Measurements from ENCODE around the gene YPEL2.

YPEL2 gene

GRCh38 chr17:59371416-59372100 is 40.1 kb downstream of the YPEL2 start:
- H3K9ac ChIP-seq (ENCODE audit: low read depth, low read length): no peak overlapping the region
- no peaks in the 10 kb centered on the region for H3K36me3 ChIP-seq (ENCODE audit: insufficient read depth, low read length)
- peaks cover 29% of the 10 kb centered on the region for H3K4me1 ChIP-seq (ENCODE audit: insufficient read depth, low read length)

GRCh38 chr17:59372138-59372751 is 40.8 kb downstream of the YPEL2 start:
- Histone ChIP-seq H3K9ac (ENCODE audit: low read depth, low read length) (no peak overlapping the region), H3K36me3 (ENCODE audit: insufficient read depth, low read length) (no peaks in the 10 kb centered on the region), H3K4me1 (ENCODE audit: insufficient read depth, low read length) (peaks cover 22% of the 10 kb centered on the region), H3K9me3 (ENCODE audit: control insufficient read depth, insufficient read depth, low read length) (no peaks in the 10 kb centered on the region)

More at GRCh38 chr17:59371416-59372100, 40.1 kb downstream of the YPEL2 start:
- H3K9me3 ChIP-seq (ENCODE audit: control insufficient read depth, insufficient read depth, low read length): no peaks in the 10 kb centered on the region

GRCh38 chr17:59373882-59374495 is 42.5 kb downstream of the YPEL2 start:
- Histone ChIP-seq H3K9me3 (ENCODE audit: control insufficient read depth, insufficient read depth, low read length) (no peaks in the 10 kb centered on the region), H3K36me3 (ENCODE audit: insufficient read depth, low read length) (no peaks in the 10 kb centered on the region), H3K4me1 (ENCODE audit: insufficient read depth, low read length) (peaks cover 15% of the 10 kb centered on the region), H3K9ac (ENCODE audit: low read depth, low read length) (no peak overlapping the region)

- Histone ChIP-seq H3K36me3 (ENCODE audit: insufficient read depth, low read length) (no peaks in the 10 kb centered on the region), H3K9me3 (ENCODE audit: control insufficient read depth, insufficient read depth, low read length) (no peaks in the 10 kb centered on the region), H3K4me1 (ENCODE audit: insufficient read depth, low read length) (peaks cover 11% of the 10 kb centered on the region), H3K9ac (ENCODE audit: low read depth, low read length) (no peak overlapping the region)
Observed at GRCh38 chr17:59374612-59375011, 43.2 kb downstream of the YPEL2 start.

- Histone ChIP-seq H3K9me3 (ENCODE audit: control insufficient read depth, insufficient read depth, low read length) (no peaks in the 10 kb centered on the region), H3K9ac (ENCODE audit: low read depth, low read length) (no peak overlapping the region), H3K36me3 (ENCODE audit: insufficient read depth, low read length) (no peaks in the 10 kb centered on the region), H3K4me1 (ENCODE audit: insufficient read depth, low read length) (peaks cover 13% of the 10 kb centered on the region)
Observed at GRCh38 chr17:59375857-59376256, 44.4 kb downstream of the YPEL2 start.

GRCh38 chr17:59376506-59376905 is 45.1 kb downstream of the YPEL2 start:
- Histone ChIP-seq H3K36me3 (ENCODE audit: insufficient read depth, low read length) (no peaks in the 10 kb centered on the region), H3K9ac (ENCODE audit: low read depth, low read length) (no peak overlapping the region), H3K4me1 (ENCODE audit: insufficient read depth, low read length) (peaks cover 11% of the 10 kb centered on the region), H3K9me3 (ENCODE audit: control insufficient read depth, insufficient read depth, low read length) (no peaks in the 10 kb centered on the region)

- peaks cover 8% of the 10 kb centered on the region for H3K4me1 ChIP-seq (ENCODE audit: insufficient read depth, low read length)
- no peak overlapping the region for H3K9ac ChIP-seq (ENCODE audit: low read depth, low read length)
Observed at GRCh38 chr17:59377410-59377809, 46.0 kb downstream of the YPEL2 start.

GRCh38 chr17:59378675-59379074 is 47.2 kb downstream of the YPEL2 start:
- Histone ChIP-seq H3K9me3 (ENCODE audit: control insufficient read depth, insufficient read depth, low read length) (no peaks in the 10 kb centered on the region), H3K4me1 (ENCODE audit: insufficient read depth, low read length) (0 out of 2 replicates have a peak, but pooled peaks cover 5% of the 10 kb centered on the region), H3K36me3 (ENCODE audit: insufficient read depth, low read length) (no peaks in the 10 kb centered on the region), H3K9ac (ENCODE audit: low read depth, low read length) (no peak overlapping the region)

More at GRCh38 chr17:59377410-59377809, 46.0 kb downstream of the YPEL2 start:
- Histone ChIP-seq H3K9me3 (ENCODE audit: control insufficient read depth, insufficient read depth, low read length) (no peaks in the 10 kb centered on the region), H3K36me3 (ENCODE audit: insufficient read depth, low read length) (no peaks in the 10 kb centered on the region)

- Histone ChIP-seq H3K9ac (ENCODE audit: low read depth, low read length) (no peak overlapping the region), H3K9me3 (ENCODE audit: control insufficient read depth, insufficient read depth, low read length) (no peaks in the 10 kb centered on the region), H3K4me1 (ENCODE audit: insufficient read depth, low read length) (0 out of 2 replicates have a peak, but pooled peaks cover 5% of the 10 kb centered on the region), H3K36me3 (ENCODE audit: insufficient read depth, low read length) (no peaks in the 10 kb centered on the region)
Observed at GRCh38 chr17:59380474-59380873, 49.0 kb downstream of the YPEL2 start.

GRCh38 chr17:59381716-59382570 is 50.5 kb downstream of the YPEL2 start:
- H3K9ac ChIP-seq (ENCODE audit: low read depth, low read length): no peak overlapping the region
- no peaks in the 10 kb centered on the region for H3K36me3 ChIP-seq (ENCODE audit: insufficient read depth, low read length)
- 0 out of 2 replicates have a peak, but pooled peaks cover 5% of the 10 kb centered on the region for H3K4me1 ChIP-seq (ENCODE audit: insufficient read depth, low read length)
- no peaks in the 10 kb centered on the region for H3K9me3 ChIP-seq (ENCODE audit: control insufficient read depth, insufficient read depth, low read length)

- Histone ChIP-seq H3K9me3 (ENCODE audit: control insufficient read depth, insufficient read depth, low read length) (no peaks in the 10 kb centered on the region), H3K9ac (ENCODE audit: low read depth, low read length) (no peak overlapping the region), H3K4me1 (ENCODE audit: insufficient read depth, low read length) (peaks cover 18% of the 10 kb centered on the region), H3K36me3 (ENCODE audit: insufficient read depth, low read length) (no peaks in the 10 kb centered on the region)
Observed at GRCh38 chr17:59383893-59384292, 52.4 kb downstream of the YPEL2 start.

GRCh38 chr17:59387351-59388068 is 56.1 kb downstream of the YPEL2 start:
- no peak overlapping the region for H3K9ac ChIP-seq (ENCODE audit: low read depth, low read length)
- H3K36me3 ChIP-seq (ENCODE audit: insufficient read depth, low read length): no peaks in the 10 kb centered on the region
- peaks cover 13% of the 10 kb centered on the region for H3K4me1 ChIP-seq (ENCODE audit: insufficient read depth, low read length)
- H3K9me3 ChIP-seq (ENCODE audit: control insufficient read depth, insufficient read depth, low read length): no peaks in the 10 kb centered on the region

GRCh38 chr17:59388069-59388556 is 56.7 kb downstream of the YPEL2 start:
- Histone ChIP-seq H3K9me3 (ENCODE audit: control insufficient read depth, insufficient read depth, low read length) (no peaks in the 10 kb centered on the region), H3K4me1 (ENCODE audit: insufficient read depth, low read length) (peaks cover 13% of the 10 kb centered on the region), H3K9ac (ENCODE audit: low read depth, low read length) (no peak overlapping the region), H3K36me3 (ENCODE audit: insufficient read depth, low read length) (no peaks in the 10 kb centered on the region)
